UCSD-AML1 (cell line): ENCODE data around the gene HDHD3.

Source experiments
- DNase-seq: peaks from one replicate; lab custom pipeline; 2025; ENCODE audit not compliant: unreplicated experiment; lab: John Stamatoyannopoulos, UW

HDHD3 gene

DNA sequence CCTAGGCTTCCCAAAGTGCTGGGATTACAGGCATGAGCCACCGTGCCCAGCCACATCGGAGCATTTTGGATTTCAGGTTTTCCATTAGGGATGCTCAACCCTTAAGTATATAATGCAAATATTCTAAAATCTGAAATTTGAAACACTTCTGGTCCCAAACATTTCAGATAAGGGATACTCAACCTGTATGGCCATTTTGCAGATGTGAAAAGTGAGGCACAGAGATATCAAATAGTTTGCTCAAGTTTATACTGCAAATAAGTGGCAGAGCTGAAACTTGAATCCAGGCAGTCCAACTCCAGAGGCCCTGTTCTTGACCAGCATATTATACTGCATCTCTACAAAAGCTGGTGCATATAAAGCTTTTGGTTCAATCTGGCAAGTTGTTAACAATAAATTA lies 39.1 kb downstream of the HDHD3 start:
- no peak for DNase-seq

DNA sequence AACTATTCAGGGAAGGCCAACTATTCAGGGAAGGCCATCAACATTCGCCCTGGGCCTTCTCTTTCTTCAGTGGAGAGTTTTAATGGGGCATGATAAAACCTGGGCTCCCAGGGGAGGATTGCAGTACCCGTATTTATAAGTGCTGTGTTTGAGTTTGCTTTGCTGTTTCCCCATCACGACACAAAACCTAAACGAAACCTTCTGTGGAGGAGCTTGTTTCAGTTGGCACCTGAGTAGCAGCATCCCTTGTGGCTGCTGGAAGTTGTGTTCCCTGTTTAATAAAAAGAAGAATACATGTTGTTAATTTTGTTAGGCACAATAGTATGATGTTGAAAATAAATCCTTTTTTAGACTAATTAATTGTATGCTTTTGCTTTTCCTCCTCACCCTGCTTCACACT lies 45.0 kb downstream of the HDHD3 start:
- DNase-seq = no peak

DNA sequence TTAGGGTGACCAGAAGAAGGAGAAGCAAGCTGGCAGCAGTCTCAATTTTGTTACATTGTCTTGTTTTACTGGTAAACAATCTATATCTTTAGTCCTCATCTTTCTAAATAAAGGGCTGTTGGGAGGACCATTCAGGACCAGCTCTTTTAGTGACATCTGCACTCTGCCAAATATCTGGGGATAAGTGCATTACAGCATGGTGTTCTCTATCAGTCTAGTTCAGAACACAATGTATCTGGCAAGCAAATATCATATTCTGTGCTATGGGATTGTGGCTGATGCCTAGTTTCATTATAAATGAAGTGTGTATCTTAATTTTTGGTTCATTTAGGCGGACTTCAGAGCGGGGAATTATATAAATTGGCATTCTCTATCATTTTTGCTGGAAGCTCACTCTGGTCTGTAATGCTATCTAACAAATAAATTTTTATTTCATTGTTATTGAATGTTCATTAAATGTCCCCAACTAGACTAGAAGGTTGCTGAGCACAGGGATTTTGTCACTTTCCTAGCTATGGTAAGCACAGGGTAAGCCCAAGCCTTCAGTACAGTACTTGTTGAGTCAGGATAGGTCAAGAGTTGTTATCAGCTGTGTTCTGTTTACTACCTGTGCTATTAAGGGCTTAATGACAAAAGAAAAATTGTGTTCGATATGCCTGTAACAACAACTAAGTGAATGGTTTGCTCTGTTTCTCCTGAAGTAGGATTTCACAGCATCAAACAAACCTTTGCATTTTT lies 48.6 kb downstream of the HDHD3 start:
- no peak for DNase-seq

DNA sequence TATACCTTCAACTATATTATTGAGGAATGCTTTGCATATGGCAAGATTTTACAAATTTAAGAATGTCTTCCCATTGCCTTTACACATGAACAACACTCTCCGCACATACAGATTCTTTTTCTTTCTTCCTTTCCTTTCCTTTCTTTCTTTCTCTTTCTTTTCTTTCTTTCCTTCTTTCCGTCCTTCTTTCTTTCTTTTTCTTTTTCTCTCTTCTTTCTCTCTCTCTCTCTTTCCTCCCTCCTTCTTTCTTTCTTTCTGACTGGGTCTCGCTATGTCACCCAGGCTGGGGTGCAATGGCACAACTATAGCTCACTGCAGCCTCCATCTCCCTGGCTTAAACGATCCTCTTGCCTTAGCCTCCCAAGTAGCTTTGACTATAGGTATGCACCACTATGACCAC lies 50.6 kb downstream of the HDHD3 start:
- DNase-seq = no peak
